Small intestine (tissue), 7 donors: ENCODE data around the gene PALLD. TPM values are rescaled to one million over a fixed set of nuclear protein-coding genes. Genes with fewer than 3 reads are reported as not detected.

Source experiments
- DNase-seq, 2 donors: peaks; one replicate each; pipeline versions ENCODE4 v3.0.0 to v3.0.0-alpha.2; 2013
- FAIRE-seq: peaks from 2 replicates; lab custom pipeline; 2012; peaks lifted over from hg19 to GRCh38; lab: Jason Lieb, UNC
- H3K27ac ChIP-seq, 3 donors: one replicate each; pipeline ENCODE4 v1.5.1; 2013; ENCODE audit warnings: low read length in 2 of 3, mild to moderate bottlenecking in 2 of 3, control low read depth in 1 of 3, inconsistent platforms in 1 of 3, low read depth in 1 of 3, moderate library complexity in 1 of 3
- H3K27me3 ChIP-seq, 3 donors: one replicate each; pipeline ENCODE4 v1.6.1; 2013; ENCODE audit warnings: low read length in 3 of 3, inconsistent platforms in 1 of 3; ENCODE audit not compliant: control insufficient read depth in 3 of 3, insufficient read depth in 3 of 3
- H3K36me3 ChIP-seq, 3 donors: one replicate each; pipeline ENCODE4 v1.6.1; 2013; ENCODE audit warnings: low read length in 3 of 3, inconsistent platforms in 1 of 3, low read depth in 1 of 3, mild to moderate bottlenecking in 1 of 3, moderate library complexity in 1 of 3; ENCODE audit not compliant: control insufficient read depth in 3 of 3, insufficient read depth in 2 of 3
- H3K4me1 ChIP-seq, 3 donors: one replicate each; pipeline ENCODE4 v1.6.1; 2013; ENCODE audit warnings: low read length in 2 of 3, inconsistent platforms in 1 of 3, low read depth in 1 of 3, mild to moderate bottlenecking in 1 of 3, moderate library complexity in 1 of 3; ENCODE audit not compliant: control insufficient read depth in 3 of 3, insufficient read depth in 2 of 3
- H3K4me3 ChIP-seq, 3 donors: one replicate each; pipeline ENCODE4 v1.5.1; 2013; ENCODE audit warnings: low read length in 3 of 3, control low read depth in 1 of 3, inconsistent platforms in 1 of 3, low read depth in 1 of 3, mild to moderate bottlenecking in 1 of 3, moderate library complexity in 1 of 3
- H3K9me3 ChIP-seq, 2 donors: one replicate each; pipeline ENCODE4 v1.6.1; 2013; ENCODE audit warnings: low read depth in 1 of 2, low read length in 1 of 2; ENCODE audit not compliant: control insufficient read depth in 2 of 2, insufficient read depth in 1 of 2
- WGBS, 3 donors: extraction: QIAGEN DNeasy Blood & Tissue Kit; methylation state at CpG; one replicate each; pipeline ENCODE4 v1.1.7; 2013; 5-methylcytosine and 5-hydroxymethylcytosine counted together
- polyA plus RNA-seq, 4 donors: library from polyadenylated mRNA; stranded (reverse) in 3 of 4; unstranded in 1 of 4; fragments of 200-250 nt in 3 of 4; fragments of 120-200 nt in 1 of 4; gene quantifications; one replicate each; pipeline versions ENCODE4 v1.2.1 to v1.2.3, GENCODE V29; 2013
- donor health status: healthy with polysubstance abuse.
- donor health status: control.
- donor health status: control.
- donor health status: Bipolar disorder and iron deficiency.
- donor health status: healthy.

The PALLD gene
- polyA plus RNA-seq, 4 donors = 31.3 to 58.9 (median 38.0) TPM

GRCh38 chr4:168541266-168541953 is 44.6 kb downstream of the PALLD start:
- FAIRE-seq (no peak), DNase-seq (no peak)
- Histone ChIP-seq H3K4me1 (no peaks in the 10 kb centered on the region), H3K27me3 (peaks cover 0 to 2% (median 0%) of the 10 kb centered on the region in 3 donors), H3K27ac (no peak overlapping the region), H3K4me3 (no peak overlapping the region), H3K36me3 (no peaks in the 10 kb centered on the region), H3K9me3 (no peaks in the 10 kb centered on the region)
- 88 to 91% (median 90%) methylated on average over 7 of the region's 7 CpGs for WGBS, 3 donors

GRCh38 chr4:168549143-168549542 is 52.3 kb downstream of the PALLD start:
- Histone ChIP-seq H3K9me3 (no peaks in the 10 kb centered on the region), H3K4me3 (no peak overlapping the region), H3K36me3 (no peaks in the 10 kb centered on the region), H3K4me1 (no peaks in the 10 kb centered on the region), H3K27me3 (no peaks in the 10 kb centered on the region), H3K27ac (no peak overlapping the region)
- no peak for DNase-seq
- no peak for FAIRE-seq
- WGBS, 3 donors = 62 to 84% (median 83%) methylated on average over 4 of the region's 4 CpGs

- DNase-seq (no peak), FAIRE-seq (no peak)
- Histone ChIP-seq H3K27ac (no peak overlapping the region), H3K36me3 (no peaks in the 10 kb centered on the region), H3K4me1 (no peaks in the 10 kb centered on the region), H3K4me3 (no peak overlapping the region), H3K27me3 (no peaks in the 10 kb centered on the region), H3K9me3 (no peaks in the 10 kb centered on the region)
- WGBS, 3 donors = 72 to 85% (median 77%) methylated on average over 5 of the region's 5 CpGs
Observed at GRCh38 chr4:168550064-168550766, 53.4 kb downstream of the PALLD start.

GRCh38 chr4:168551211-168551610 is 54.4 kb downstream of the PALLD start:
- no peaks in the 10 kb centered on the region for H3K4me1 ChIP-seq
- 88 to 92% (median 92%) methylated on average over 1 of the region's 1 CpG for WGBS, 3 donors
- DNase-seq (no peak), FAIRE-seq (peak; percentile 10)
- no peaks in the 10 kb centered on the region for H3K36me3 ChIP-seq
- H3K27ac ChIP-seq = no peak overlapping the region
- no peaks in the 10 kb centered on the region for H3K27me3 ChIP-seq
- no peak overlapping the region for H3K4me3 ChIP-seq
- no peaks in the 10 kb centered on the region for H3K9me3 ChIP-seq

- Histone ChIP-seq H3K4me1 (no peaks in the 10 kb centered on the region), H3K9me3 (no peaks in the 10 kb centered on the region), H3K36me3 (no peaks in the 10 kb centered on the region), H3K27me3 (no peaks in the 10 kb centered on the region), H3K4me3 (no peak overlapping the region), H3K27ac (no peak overlapping the region)
- FAIRE-seq (no peak), DNase-seq (no peak)
- WGBS, 3 donors = 59 to 65% (median 64%) methylated on average over 2 of the region's 2 CpGs
Observed at GRCh38 chr4:168551945-168552695, 55.3 kb downstream of the PALLD start.

- Histone ChIP-seq H3K4me3 (no peak overlapping the region), H3K4me1 (peaks cover 0 to 1% (median 0%) of the 10 kb centered on the region in 3 donors), H3K27ac (no peak overlapping the region), H3K9me3 (no peaks in the 10 kb centered on the region), H3K27me3 (no peaks in the 10 kb centered on the region), H3K36me3 (no peaks in the 10 kb centered on the region)
- DNase-seq = no peak
- FAIRE-seq = no peak
- 66 to 81% (median 78%) methylated on average over 8 of the region's 8 CpGs for WGBS, 3 donors
Observed at GRCh38 chr4:168553714-168554370, 57.0 kb downstream of the PALLD start.

- Histone ChIP-seq H3K27ac (no peak overlapping the region), H3K9me3 (no peaks in the 10 kb centered on the region), H3K36me3 (no peaks in the 10 kb centered on the region), H3K27me3 (no peaks in the 10 kb centered on the region), H3K4me3 (no peak overlapping the region), H3K4me1 (peaks cover 0 to 6% (median 3%) of the 10 kb centered on the region in 3 donors)
- 93 to 97% (median 93%) methylated on average over 5 of the region's 5 CpGs for WGBS, 3 donors
- FAIRE-seq (no peak), DNase-seq (no peak)
Observed at GRCh38 chr4:168555437-168555836, 58.6 kb downstream of the PALLD start.

- H3K4me1 ChIP-seq = peaks cover 0 to 15% (median 3%) of the 10 kb centered on the region in 3 donors
- DNase-seq = no peak
- no peak overlapping the region for H3K27ac ChIP-seq
- H3K27me3 ChIP-seq = no peaks in the 10 kb centered on the region
- H3K4me3 ChIP-seq = no peak overlapping the region
- 88 to 94% (median 90%) methylated on average over 3 of the region's 3 CpGs for WGBS, 3 donors
- no peak for FAIRE-seq
- no peaks in the 10 kb centered on the region for H3K36me3 ChIP-seq
- H3K9me3 ChIP-seq = no peaks in the 10 kb centered on the region
Observed at GRCh38 chr4:168557658-168558057, 60.8 kb downstream of the PALLD start.
